H1 (cell line): ENCODE data around the gene PTPRE. TPM values are rescaled to one million over a fixed set of nuclear protein-coding genes. Genes with fewer than 3 reads are reported as not detected.

Experiments used
- CTCF ChIA-PET: fragments of 300-600 bp; sonication (Branson Sonifier 250); formaldehyde crosslinking; loops from one replicate; lab custom pipeline; 2021; ENCODE audit not compliant: partially characterized antibody; lab: Charles Lee
- POLR2A ChIA-PET: fragments of 300-600 bp; sonication (Branson Sonifier 250); formaldehyde crosslinking; loops from one replicate; lab custom pipeline; 2021; ENCODE audit warnings: inconsistent platforms; ENCODE audit not compliant: partially characterized antibody; lab: Charles Lee
- DNase-seq, 2 experiments: peaks; one replicate each; pipeline versions ENCODE4 v3.0.0 to v3.0.0-alpha.2; 2010 to 2022; ENCODE audit warnings: low spot score in 2 of 2, low read depth in 1 of 2, mixed read lengths in 1 of 2
- FAIRE-seq: peaks from 2 replicates; lab custom pipeline; 2011; peaks lifted over from hg19 to GRCh38; lab: Jason Lieb, UNC
- H2AFZ ChIP-seq: 2 replicates; pipeline ENCODE4 v1.8.1; 2012; ENCODE audit warnings: low read length, inconsistent platforms
- H2AK5ac ChIP-seq: 2 replicates; pipeline ENCODE4 v1.6.1; 2013; ENCODE audit warnings: low read depth, low read length
- H2BK120ac ChIP-seq: replicated peaks from 2 replicates; pipeline ENCODE3; 2013; ENCODE audit warnings: low read depth, low read length, inconsistent platforms
- H2BK12ac ChIP-seq: 2 replicates; pipeline ENCODE4 v1.6.1; 2013; ENCODE audit warnings: low read depth, low read length
- H2BK15ac ChIP-seq: 2 replicates; pipeline ENCODE4 v1.6.1; 2013; ENCODE audit warnings: low read length
- H2BK20ac ChIP-seq: 2 replicates; pipeline ENCODE4 v1.6.1; 2013; ENCODE audit warnings: low read length
- H2BK5ac ChIP-seq: 2 replicates; pipeline ENCODE4 v1.6.1; 2013; ENCODE audit warnings: low read depth, low read length
- H3K14ac ChIP-seq: 2 replicates; pipeline ENCODE4 v1.6.1; 2013; ENCODE audit warnings: inconsistent platforms; ENCODE audit not compliant: insufficient read length
- H3K18ac ChIP-seq: 2 replicates; pipeline ENCODE4 v1.6.1; 2013; ENCODE audit warnings: low read length; ENCODE audit errors: extremely low read depth
- H3K23ac ChIP-seq: 2 replicates; pipeline ENCODE4 v1.6.1; 2013; ENCODE audit warnings: inconsistent platforms; ENCODE audit not compliant: insufficient read length
- H3K23me2 ChIP-seq: 2 replicates; pipeline ENCODE4 v1.6.1; 2013; ENCODE audit warnings: low read depth, low read length
- H3K27ac ChIP-seq: 2 replicates; pipeline ENCODE4 v1.6.1; 2011; ENCODE audit warnings: low read depth, low read length, inconsistent platforms
- H3K27me3 ChIP-seq, 4 experiments: replicated peaks in 1 of 4; 1 replicate in 1 of 4; 2 replicates in 3 of 4; pipeline versions ENCODE4 v1.6.1 to v1.8.1; 2011 to 2013; ENCODE audit warnings: low read length in 3 of 4, mild to moderate bottlenecking in 3 of 4, inconsistent platforms in 2 of 4, mixed read lengths in 2 of 4, moderate library complexity in 1 of 4; ENCODE audit not compliant: control insufficient read depth in 3 of 4, insufficient read depth in 3 of 4; ENCODE audit errors: extremely low read depth in 1 of 4
- H3K36me3 ChIP-seq, 4 experiments: 2 replicates each; pipeline versions ENCODE4 v1.6.1 to v1.8.1; 2011 to 2013; ENCODE audit warnings: mild to moderate bottlenecking in 4 of 4, low read length in 3 of 4, moderate library complexity in 2 of 4, control low read depth in 1 of 4, inconsistent platforms in 1 of 4; ENCODE audit not compliant: insufficient read depth in 4 of 4, control insufficient read depth in 2 of 4
- H3K4ac ChIP-seq: replicated peaks from 2 replicates; pipeline ENCODE3; 2013; ENCODE audit warnings: low read length, low read depth, mixed read lengths, inconsistent platforms; ENCODE audit not compliant: insufficient read length
- H3K4me1 ChIP-seq, 4 experiments: replicated peaks in 1 of 4; 1 replicate in 1 of 4; 2 replicates in 3 of 4; pipeline versions ENCODE4 v1.6.1 to v1.8.1; 2011 to 2013; ENCODE audit warnings: low read length in 3 of 4, inconsistent platforms in 2 of 4, mixed read lengths in 1 of 4; ENCODE audit not compliant: insufficient read depth in 4 of 4, control insufficient read depth in 3 of 4
- H3K4me2 ChIP-seq, 2 experiments: 2 replicates each; pipeline versions ENCODE4 v1.6.1 to v1.8.1; 2011 to 2013; ENCODE audit warnings: low read depth in 2 of 2, low read length in 2 of 2, control low read depth in 1 of 2, inconsistent platforms in 1 of 2, mild to moderate bottlenecking in 1 of 2; ENCODE audit not compliant: insufficient read depth in 1 of 2
- H3K4me3 ChIP-seq, 4 experiments: fragments of 200-600, 300-600 bp in 1 of 4; sonication (generic), shearing (Covaris generic), sonication (Bioruptor Twin) in 1 of 4; 2 replicates each; pipeline versions ENCODE4 v1.5.1 to v1.8.1; 2011 to 2016; ENCODE audit warnings: low read length in 4 of 4, low read depth in 3 of 4, control low read depth in 2 of 4, inconsistent platforms in 2 of 4, mild to moderate bottlenecking in 2 of 4, mixed read lengths in 1 of 4, moderate library complexity in 1 of 4; ENCODE audit not compliant: insufficient read depth in 2 of 4; ENCODE audit errors: extremely low read depth in 1 of 4
- H3K56ac ChIP-seq: replicated peaks from 2 replicates; pipeline ENCODE3; 2013; ENCODE audit warnings: low read depth, mild to moderate bottlenecking, mixed read lengths, low read length, inconsistent platforms; ENCODE audit not compliant: insufficient read length
- H3K79me1 ChIP-seq: 2 replicates; pipeline ENCODE4 v1.6.1; 2013; ENCODE audit warnings: low read depth, low read length, control low read depth
- H3K79me2 ChIP-seq, 2 experiments: 2 replicates each; pipeline versions ENCODE4 v1.6.1 to v1.8.1; 2012 to 2013; ENCODE audit warnings: low read length in 2 of 2, mild to moderate bottlenecking in 2 of 2, inconsistent platforms in 1 of 2; ENCODE audit not compliant: insufficient read depth in 2 of 2, control insufficient read depth in 1 of 2
- H3K9ac ChIP-seq, 4 experiments: replicated peaks in 1 of 4; 1 replicate in 1 of 4; 2 replicates in 3 of 4; pipeline versions ENCODE4 v1.6.1 to v1.8.1; 2011 to 2013; ENCODE audit warnings: low read depth in 3 of 4, low read length in 3 of 4, control low read depth in 2 of 4, mild to moderate bottlenecking in 2 of 4, moderate library complexity in 2 of 4, inconsistent platforms in 1 of 4; ENCODE audit errors: extremely low read depth in 1 of 4
- H3K9me3 ChIP-seq, 2 experiments: 2 replicates each; pipeline versions ENCODE4 v1.6.1 to v1.8.1; 2012 to 2013; ENCODE audit warnings: mild to moderate bottlenecking in 2 of 2, moderate library complexity in 2 of 2, control low read depth in 1 of 2, inconsistent platforms in 1 of 2, low read depth in 1 of 2, low read length in 1 of 2, mixed read lengths in 1 of 2; ENCODE audit not compliant: insufficient read depth in 2 of 2
- H4K20me1 ChIP-seq, 2 experiments: replicated peaks in 1 of 2; 2 replicates each; pipeline versions ENCODE3 to v1.8.1; 2011 to 2013; ENCODE audit warnings: inconsistent platforms in 2 of 2, low read length in 2 of 2, mild to moderate bottlenecking in 1 of 2; ENCODE audit not compliant: insufficient read depth in 2 of 2, control insufficient read depth in 1 of 2
- H4K5ac ChIP-seq: 2 replicates; pipeline ENCODE4 v1.6.1; 2013; ENCODE audit warnings: low read length, low read depth, mixed read lengths, inconsistent platforms; ENCODE audit not compliant: insufficient read length
- H4K8ac ChIP-seq: 2 replicates; pipeline ENCODE4 v1.8.0; 2013; ENCODE audit warnings: mild to moderate bottlenecking, moderate library complexity, low read length, inconsistent platforms; ENCODE audit not compliant: insufficient read depth; ENCODE audit errors: extremely low read depth
- H4K91ac ChIP-seq: replicated peaks from 2 replicates; pipeline ENCODE3; 2013; ENCODE audit warnings: low read length, mixed read lengths, inconsistent platforms; ENCODE audit not compliant: insufficient read length
- CBX5 ChIP-seq: fragments of 300-800, 300-1000 bp; sonication (generic); IDR thresholded peaks from 2 replicates; pipeline ENCODE4 v1.7.1; 2016; ENCODE audit warnings: antibody characterized with exemption, low read length, low read depth
- CBX8 ChIP-seq: fragments of 300-800, 300-1000 bp; sonication (generic); IDR thresholded peaks from 2 replicates; pipeline ENCODE4 v1.7.1; 2016; ENCODE audit warnings: low read depth, low read length, borderline replicate concordance
- CEBPB ChIP-seq: IDR thresholded peaks from 2 replicates; pipeline ENCODE4 v1.6.1; 2012; ENCODE audit warnings: low read depth, low read length
- KDM5A ChIP-seq: fragments of 200-600 bp; IDR thresholded peaks from 2 replicates; pipeline ENCODE4 v1.7.1; 2012; ENCODE audit warnings: mild to moderate bottlenecking, low read length, inconsistent platforms, mixed read lengths
- NANOG ChIP-seq: IDR thresholded peaks from 2 replicates; pipeline ENCODE4 v1.6.1; 2011; ENCODE audit warnings: low read length, low read depth, mild to moderate bottlenecking, inconsistent platforms; ENCODE audit not compliant: insufficient read depth, poor library complexity, severe bottlenecking
- POLR2AphosphoS5 ChIP-seq: IDR thresholded peaks from 2 replicates; pipeline ENCODE4 v1.6.1; 2011; ENCODE audit warnings: low read depth, low read length
- RBBP5 ChIP-seq: IDR thresholded peaks from 2 replicates; pipeline ENCODE4 v1.7.1; 2012; ENCODE audit warnings: low read depth, mild to moderate bottlenecking, inconsistent platforms, low read length, moderate library complexity, borderline replicate concordance
- RNF2 ChIP-seq: fragments of 200-900, 300-1000 bp; sonication (generic); IDR thresholded peaks from 2 replicates; pipeline ENCODE4 v1.7.1; 2016; ENCODE audit warnings: borderline replicate concordance, low read depth, mild to moderate bottlenecking, antibody characterized with exemption, low read length; ENCODE audit not compliant: poor library complexity, severe bottlenecking; ENCODE audit errors: missing control alignments
- RXRA ChIP-seq: IDR thresholded peaks from 2 replicates; pipeline ENCODE4 v1.6.1; 2011; ENCODE audit warnings: low read depth, mild to moderate bottlenecking, low read length, moderate library complexity; ENCODE audit not compliant: insufficient read depth
- SIN3A ChIP-seq, 2 experiments: IDR thresholded peaks in 1 of 2; conservative IDR thresholded peaks in 1 of 2; 2 replicates each; pipeline ENCODE4 v1.6.1; 2011 to 2012; ENCODE audit warnings: low read length in 2 of 2, improper control_type of control experiment in 1 of 2, low read depth in 1 of 2, mild to moderate bottlenecking in 1 of 2
- SP2 ChIP-seq: IDR thresholded peaks from 2 replicates; pipeline ENCODE4 v1.6.1; 2012; ENCODE audit warnings: mild to moderate bottlenecking, low read length, inconsistent platforms
- WGBS, 2 experiments: shearing (Covaris generic) in 1 of 2; methylation state at CpG; one replicate each; pipeline versions ENCODE4 v1.1.6 to v1.1.7; 2013 to 2015; ENCODE audit warnings: low lambda C conversion rate in 2 of 2, mixed read lengths in 2 of 2, inconsistent platforms in 1 of 2, low coverage in 1 of 2, missing lambda C conversion rate in 1 of 2; ENCODE audit not compliant: insufficient replicate concordance in 2 of 2, insufficient coverage in 1 of 2, insufficient read length in 1 of 2; ENCODE audit errors: extremely low coverage in 1 of 2, missing lambda C conversion rate in 1 of 2; 5-methylcytosine and 5-hydroxymethylcytosine counted together
- polyA plus RNA-seq, 7 experiments: library from polyadenylated mRNA; depleted of rRNA in 3 of 7; stranded (reverse) in 5 of 7; unstranded in 2 of 7; fragments of >200 nt in 5 of 7; fragments of 200-250 nt in 2 of 7; gene quantifications; 1 replicate in 5 of 7; 2 replicates in 1 of 7; 4 replicates in 1 of 7; pipeline versions ENCODE4 v1.2.1 to v1.2.3, GENCODE V29; 2011 to 2013; ENCODE audit warnings: missing spikeins in 2 of 7, mixed read lengths in 2 of 7
- total RNA-seq: library from RNA; stranded (reverse); fragmentation: NEBNext Ultra II Directional; extraction: Animal tissue kit (Norgen Biotek cat#: 25700); gene quantifications from 2 replicates; pipeline ENCODE4 v1.2.1, GENCODE V29; 2021

PTPRE gene
- total and polyA plus RNA-seq, 2 of the 8 experiments (the other 6 are each of a cell fraction or from before 2014, with no cell fraction given), result 0.33 to 0.54 TPM

- Histone ChIP-seq H2BK20ac (no peak overlapping the region), H3K36me3 (no peaks in the 10 kb centered on the region), H2BK120ac (no peak overlapping the region), H2AK5ac (no peak overlapping the region), H4K91ac (no peak overlapping the region), H4K20me1 (no peaks in the 10 kb centered on the region), H2BK15ac (no peak overlapping the region), H2BK5ac (no peak overlapping the region), H3K23ac (no peak overlapping the region), H3K23me2 (peaks cover 3% of the 10 kb centered on the region; the same call in 1 of the 2 replicates), H3K9me3 (no peaks in the 10 kb centered on the region), H3K56ac (no peak overlapping the region), H3K27me3 (peaks cover 3 to 23% (median 15%) of the 10 kb centered on the region in 4 experiments), H2AFZ (no peak overlapping the region), H4K8ac (no peak overlapping the region), H3K18ac (no peak overlapping the region), H3K14ac (no peak overlapping the region), H3K4ac (no peak overlapping the region), H3K9ac (no peak overlapping the region), H4K5ac (no peak overlapping the region), H3K4me3 (no peak overlapping the region), H3K79me1 (no peaks in the 10 kb centered on the region), H3K79me2 (no peaks in the 10 kb centered on the region), H3K4me1 (peaks cover 0 to 3% (median 1%) of the 10 kb centered on the region in 4 experiments; a peak in 5 of 7 replicates), H3K27ac (no peak overlapping the region), H3K4me2 (no peak overlapping the region), H2BK12ac (no peak overlapping the region)
- no peak for DNase-seq
- ChIA-PET CTCF (interaction anchor here (0.8 to 5.3 kb wide), 42 partner anchors 8 to 211 kb away, joined by 3 to 83 read pairs (median 5); partner anchors contain the start of gene CLRN3), POLR2A (interaction anchor here (1.4 kb wide), 1 partner anchor 104 kb away, joined by 3 read pairs; no protein-coding TSS in a partner anchor)
- WGBS, 2 experiments, result 85% methylated on average over 10 of the region's 10 CpGs; no CpG with 5 or more reads in 1 of the 2 experiments
- no peak for FAIRE-seq
- TF ChIP-seq RBBP5 (no peak), SIN3A (conservative IDR thresholded peaks at IDR 0.05 in 1 of 2, IDR thresholded peaks at IDR 0.05 in 1 of 2; ENCODE audit: low read depth in 1 of 2, low read length in 2 of 2) (no peak), CBX5 (no peak), SP2 (no peak), POLR2AphosphoS5 (no peak), RNF2 (no peak), KDM5A (no peak), RXRA (no peak), CEBPB (no peak), NANOG (no peak), CBX8 (no peak)
These were observed 1.0 kb upstream of the PTPRE start for GRCh38 chr10:127905848-127906261.
